NCI-H2196 (cell line): ENCODE results near the gene SPAG4.

Experiments
- DNase-seq: peaks from one replicate; lab custom pipeline; 2025; ENCODE audit not compliant: unreplicated experiment; lab: John Stamatoyannopoulos, UW

Gene SPAG4

GRCh38 chr20:35619196-35620095, 3.8 kb downstream of the SPAG4 start:
- peak; percentile 94 for DNase-seq

DNA sequence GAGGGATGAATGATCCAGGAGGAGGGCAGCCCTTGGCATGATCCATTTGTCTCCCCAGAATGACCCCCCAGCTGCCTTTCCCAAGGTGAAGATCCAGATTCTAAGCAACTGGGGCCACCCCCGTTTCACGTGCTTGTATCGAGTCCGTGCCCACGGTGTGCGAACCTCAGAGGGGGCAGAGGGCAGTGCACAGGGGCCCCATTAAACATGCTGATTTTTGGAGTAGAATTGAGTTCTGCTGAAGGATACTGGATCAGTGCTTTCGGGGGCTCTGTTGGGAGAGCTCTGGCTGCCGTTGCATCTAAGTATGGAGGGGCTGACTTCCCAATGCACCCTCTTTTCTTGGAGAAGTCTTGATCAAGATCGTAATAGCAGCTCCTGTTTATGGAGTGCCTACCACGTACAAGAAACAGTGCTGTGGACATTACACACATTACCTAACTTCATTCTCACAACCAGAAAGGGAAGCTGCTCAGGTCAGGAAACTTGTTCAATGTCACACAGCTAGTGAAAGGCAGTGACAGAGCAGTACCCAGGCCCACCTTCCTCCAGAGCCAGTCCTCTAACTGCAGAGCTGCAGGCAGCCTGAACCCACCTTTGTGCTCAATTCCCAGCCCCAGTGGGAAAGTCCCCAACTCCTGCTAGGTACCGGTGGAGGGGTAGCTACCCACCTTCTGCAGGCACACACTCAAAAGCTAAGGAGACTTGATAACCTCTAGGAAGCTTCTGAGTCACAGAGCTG, 5.4 kb downstream of the SPAG4 start:
- DNase-seq = no peak

GRCh38 chr20:35621560-35621946, 5.9 kb downstream of the SPAG4 start:
- no peak for DNase-seq

GRCh38 chr20:35625584-35626385, 10.2 kb downstream of the SPAG4 start:
- DNase-seq = no peak

DNA sequence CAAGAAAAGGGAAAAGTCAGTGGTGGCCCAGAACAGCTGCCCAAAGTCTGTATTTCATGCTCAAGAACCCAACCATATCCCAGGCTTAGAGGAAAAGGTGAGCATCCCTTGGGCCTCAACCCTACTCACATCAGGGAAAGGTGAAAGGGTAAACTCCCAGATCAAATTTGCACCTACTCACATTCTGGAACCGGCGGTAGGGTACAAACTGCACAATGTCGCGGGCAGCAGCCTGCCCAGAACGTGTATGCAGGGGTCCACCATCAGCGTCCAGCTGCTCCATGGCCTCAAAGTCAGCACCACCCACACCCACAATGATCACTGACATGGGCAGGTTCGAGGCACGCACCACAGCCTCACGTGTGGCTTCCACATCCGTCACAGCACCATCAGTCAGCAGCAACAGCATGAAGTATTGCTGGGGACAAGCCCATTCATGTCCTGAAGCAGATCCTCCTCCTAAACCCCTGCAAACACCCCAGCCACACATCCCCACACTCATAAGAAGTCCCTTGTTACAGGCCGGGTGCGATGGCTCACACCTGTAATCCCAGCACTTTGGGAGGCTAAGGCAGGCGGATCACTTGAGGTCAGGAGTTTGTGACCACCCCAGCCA, 10.9 kb downstream of the SPAG4 start:
- no peak for DNase-seq

- no peak for DNase-seq
Measured at GRCh38 chr20:35627121-35627520, 11.5 kb downstream of the SPAG4 start.

DNA sequence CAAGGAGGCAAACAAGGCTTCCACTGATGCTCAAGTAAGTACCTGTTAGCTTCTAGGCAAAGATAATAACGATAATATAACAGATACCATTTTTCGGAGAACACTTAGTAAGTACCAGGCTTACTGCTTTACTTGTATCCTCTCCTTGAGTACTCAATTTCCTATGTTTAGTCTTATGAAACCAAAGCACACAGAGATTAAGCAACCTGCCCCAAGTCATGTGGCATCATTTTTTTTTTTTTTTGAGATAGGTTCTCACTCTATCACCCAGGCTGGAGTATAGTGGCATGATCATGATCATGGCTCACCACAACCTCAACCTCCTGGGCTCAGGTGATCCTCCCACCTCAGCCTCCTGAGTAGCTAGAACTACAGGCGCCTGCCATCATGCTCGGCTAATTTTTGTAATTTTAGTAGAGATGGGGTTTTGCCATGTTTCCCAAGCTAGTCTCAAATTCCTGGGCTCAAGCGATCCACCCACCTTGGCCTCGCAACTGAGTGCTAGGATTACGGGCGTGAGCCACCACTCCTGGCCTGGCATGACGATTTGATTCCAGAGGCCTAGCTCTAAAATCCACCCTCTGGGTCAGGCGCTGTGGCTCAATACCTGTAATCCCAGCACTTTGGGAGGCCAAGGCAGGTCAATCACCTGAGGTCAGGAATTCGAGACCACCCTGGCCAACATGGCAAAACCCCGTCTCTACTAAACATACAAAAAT, 14.0 kb downstream of the SPAG4 start:
- no peak for DNase-seq

GRCh38 chr20:35630636-35631035, 15.0 kb downstream of the SPAG4 start:
- no peak for DNase-seq

GRCh38 chr20:35632539-35633115, 17.0 kb downstream of the SPAG4 start:
- no peak for DNase-seq

DNA sequence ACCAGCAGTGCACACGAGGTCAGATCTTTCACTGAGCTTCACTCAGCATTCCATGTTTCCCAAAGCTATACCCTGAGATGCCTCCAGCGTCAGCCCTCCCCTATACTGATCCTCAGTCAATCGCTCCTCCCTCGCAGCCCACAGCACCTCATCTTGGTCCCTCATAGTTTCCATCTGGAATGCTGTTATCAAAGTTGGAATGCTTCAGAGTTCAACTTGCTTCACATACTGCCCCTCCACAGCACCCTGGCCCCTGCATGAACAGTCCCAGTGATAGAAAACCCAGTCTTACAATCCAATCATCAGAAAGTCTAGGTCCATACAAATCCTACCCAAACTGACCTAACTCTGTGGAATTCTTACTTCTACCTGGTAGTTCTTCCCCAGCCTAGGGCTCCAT, 20.0 kb downstream of the SPAG4 start:
- DNase-seq = no peak

- no peak for DNase-seq
Measured at GRCh38 chr20:35636095-35636494, 20.5 kb downstream of the SPAG4 start.

- DNase-seq = no peak
Measured at GRCh38 chr20:35637276-35637675, 21.6 kb downstream of the SPAG4 start.

- DNase-seq = no peak
Measured at GRCh38 chr20:35638751-35639150, 23.1 kb downstream of the SPAG4 start.

DNA sequence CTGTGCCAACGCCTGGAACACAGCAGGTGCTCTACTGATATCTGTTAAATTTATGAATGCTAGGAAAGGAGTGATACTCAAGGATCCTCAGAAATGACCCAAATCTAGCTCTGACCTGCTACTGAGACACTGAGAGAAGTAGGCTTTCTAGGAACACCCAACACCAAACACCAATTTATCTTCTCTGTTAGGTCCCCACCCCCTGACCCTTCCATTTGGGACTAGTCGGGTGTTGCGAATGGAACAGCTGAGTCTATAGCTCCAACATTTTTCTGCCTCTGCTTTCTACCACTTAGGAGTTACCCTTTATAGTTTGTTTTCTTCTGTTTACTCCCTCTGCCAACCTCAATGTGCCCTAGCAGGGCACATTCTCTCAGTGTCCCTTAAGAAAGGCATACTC, 25.1 kb downstream of the SPAG4 start:
- DNase-seq = no peak

DNA sequence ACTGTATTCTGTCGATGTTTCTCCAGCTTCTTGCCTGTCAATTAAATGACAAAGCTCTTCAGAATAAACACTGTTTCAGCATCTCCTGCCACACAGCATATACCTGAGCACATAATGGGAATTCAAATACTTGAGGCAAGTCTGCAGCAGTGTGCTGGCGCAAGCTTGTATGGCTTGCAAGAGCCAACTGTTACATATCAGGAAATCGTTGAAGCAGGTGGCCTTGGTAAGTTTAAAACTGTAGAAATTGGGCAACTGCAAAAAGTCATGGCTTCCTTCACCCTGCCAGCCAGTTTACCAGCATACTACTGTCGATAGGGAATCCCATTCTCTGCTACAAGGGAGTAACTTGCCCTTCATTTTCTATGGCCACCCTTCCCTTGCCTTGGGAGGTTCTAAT, 26.1 kb downstream of the SPAG4 start:
- DNase-seq = no peak

DNA sequence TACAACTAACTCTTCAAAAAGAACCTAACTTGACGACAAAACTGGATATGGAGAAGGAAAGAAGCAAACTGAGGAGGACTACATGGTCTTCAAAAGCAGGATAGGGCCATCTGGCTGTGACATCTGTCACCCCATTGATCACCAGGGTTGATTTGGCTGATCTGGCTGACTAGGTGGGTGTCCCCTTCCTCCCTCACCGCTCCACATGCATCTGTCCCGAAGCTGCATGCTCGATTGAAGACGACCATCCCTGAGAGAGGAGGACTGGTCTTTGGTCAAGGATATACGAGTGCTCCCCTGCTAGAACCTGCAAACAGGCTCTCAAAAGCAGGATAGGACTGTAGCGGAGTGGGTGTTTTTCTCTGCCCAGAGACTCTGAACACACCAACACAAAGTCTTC, 27.4 kb downstream of the SPAG4 start:
- no peak for DNase-seq

- no peak for DNase-seq
Measured at GRCh38 chr20:35644806-35645205, 29.2 kb downstream of the SPAG4 start.

GRCh38 chr20:35648836-35649235, 33.2 kb downstream of the SPAG4 start:
- peak; percentile 25 for DNase-seq

DNA sequence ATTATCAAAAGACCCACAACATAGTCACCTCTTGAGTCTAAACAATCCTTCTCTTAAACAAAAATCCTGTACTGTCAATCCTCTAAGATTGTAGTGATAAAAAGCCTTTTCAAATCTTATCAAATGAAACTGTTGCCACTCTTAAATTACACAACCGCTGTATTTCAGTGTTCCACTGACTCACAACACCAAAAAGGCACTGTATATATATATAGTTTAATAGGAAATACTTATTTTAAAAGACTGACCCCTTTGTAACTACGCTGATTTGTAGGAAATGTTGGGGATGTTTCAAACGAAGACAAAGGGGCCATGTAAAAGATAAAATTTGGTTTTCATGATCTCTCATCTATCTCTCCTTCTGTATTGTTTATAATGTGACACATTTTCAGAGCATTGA, 35.0 kb downstream of the SPAG4 start:
- DNase-seq = no peak

GRCh38 chr20:35651958-35652357, 36.3 kb downstream of the SPAG4 start:
- DNase-seq = no peak
